Esophagus muscularis mucosa (tissue), 4 donors: ENCODE measurements around the gene TP53RK. TPM values are rescaled to one million over a fixed set of nuclear protein-coding genes. Genes with fewer than 3 reads are reported as not detected.

Experiments
- DNase-seq: peaks from one replicate; pipeline ENCODE4 v3.0.0-alpha.2; 2017; ENCODE audit errors: extremely low spot score
- H3K27ac ChIP-seq, 4 donors: fragments of 200-600 bp; sonication (generic); replicated peaks in 1 of 4; 1 replicate in 3 of 4; 2 replicates in 1 of 4; pipeline ENCODE4 v1.5.1; 2016 to 2019; ENCODE audit warnings: mild to moderate bottlenecking in 1 of 4
- H3K27me3 ChIP-seq, 4 donors: fragments of 200-600 bp; sonication (generic); one replicate each; pipeline versions ENCODE4 v1.5.1 to v1.6.0; 2016 to 2019
- H3K36me3 ChIP-seq, 4 donors: fragments of 200-600 bp; sonication (generic); one replicate each; pipeline ENCODE4 v1.5.1; 2016 to 2019
- H3K4me1 ChIP-seq, 4 donors: fragments of 200-600 bp; sonication (generic); one replicate each; pipeline ENCODE4 v1.5.1; 2016 to 2019
- H3K4me3 ChIP-seq, 4 donors: fragments of 200-600 bp; sonication (generic); 1 replicate in 2 of 4; 2 replicates in 2 of 4; pipeline ENCODE4 v1.5.1; 2016 to 2019; ENCODE audit warnings: mild to moderate bottlenecking in 4 of 4, moderate library complexity in 1 of 4
- H3K9me3 ChIP-seq, 4 donors: fragments of 200-600 bp; sonication (generic); 1 replicate in 3 of 4; 2 replicates in 1 of 4; pipeline ENCODE4 v1.5.1; 2016 to 2019
- CTCF ChIP-seq, 3 experiments: fragments of 200-600 bp in 2 of 3; fragments of 450-650 bp in 1 of 3; sonication (generic) in 2 of 3; IDR thresholded peaks; one replicate each; pipeline ENCODE4 v1.5.1; 2017 to 2019; ENCODE audit warnings: antibody characterized with exemption in 3 of 3, mild to moderate bottlenecking in 2 of 3, moderate library complexity in 1 of 3
- EP300 ChIP-seq: sonication (generic); formaldehyde crosslinking; IDR thresholded peaks from one replicate; pipeline ENCODE4 v1.6.1; 2017; ENCODE audit warnings: antibody characterized with exemption
- POLR2A ChIP-seq: fragments of 450-650 bp; IDR thresholded peaks from one replicate; pipeline ENCODE4 v1.6.1; 2017; ENCODE audit warnings: antibody characterized with exemption, moderate library complexity, mild to moderate bottlenecking, low read depth
- POLR2AphosphoS5 ChIP-seq, 2 donors: sonication (generic); formaldehyde crosslinking; IDR thresholded peaks; one replicate each; pipeline ENCODE4 v1.6.1; 2017; ENCODE audit warnings: antibody characterized with exemption in 2 of 2
- WGBS: methylation state at CpG from one replicate; pipeline ENCODE4 v1.1.5; 2018; 5-methylcytosine and 5-hydroxymethylcytosine counted together
- intact Hi-C: fragments of 100-400 bp; cut with DNase I; formaldehyde crosslinking; loops from one replicate; pipeline ENCODE4 v1.15.1; 2023
- total RNA-seq, 4 donors: library from RNA; depleted of rRNA; stranded (reverse); fragments of >200 nt; gene quantifications; one replicate each; pipeline versions ENCODE4 v1.1.0 to v1.2.1, GENCODE V29; 2016

Gene TP53RK
- total RNA-seq, 4 donors from 2014 or later: 19.9 to 22.2 (median 21.0) TPM

GRCh38 chr20:46713957-46714834 lies 25.0 kb upstream of the TP53RK start:
- intact Hi-C loops: no loop called here
- no peak for DNase-seq

GRCh38 chr20:46712056-46712636 lies 22.9 kb upstream of the TP53RK start:
- Histone ChIP-seq H3K27me3 (no peaks in the 10 kb centered on the region), H3K27ac (no peak overlapping the region), H3K9me3 (no peaks in the 10 kb centered on the region), H3K4me1 (peaks cover 11 to 68% (median 55%) of the 10 kb centered on the region in 4 donors), H3K36me3 (no peaks in the 10 kb centered on the region), H3K4me3 (no peak overlapping the region)
- TF ChIP-seq CTCF (IDR thresholded peaks at IDR 0.05) (no peak), POLR2AphosphoS5 (IDR thresholded peaks at IDR 0.05) (no peak), EP300 (no peak), POLR2A (no peak)
- intact Hi-C loops: no loop called here
- 79% methylated on average over 4 of the region's 5 CpGs for WGBS
- no peak for DNase-seq

More at GRCh38 chr20:46713957-46714834, 25.0 kb upstream of the TP53RK start:
- TF ChIP-seq POLR2AphosphoS5 (IDR thresholded peaks at IDR 0.05): no peak
- no peak for TF ChIP-seq POLR2A
- no peak for TF ChIP-seq CTCF (IDR thresholded peaks at IDR 0.05)
- no peak for TF ChIP-seq EP300
- no peaks in the 10 kb centered on the region for H3K27me3 ChIP-seq
- no peak overlapping the region for H3K4me3 ChIP-seq
- H3K36me3 ChIP-seq: no peaks in the 10 kb centered on the region
- peak overlapping the region in 1 of 4 donors; percentile 61 for H3K27ac ChIP-seq
- H3K4me1 ChIP-seq: peaks cover 8 to 62% (median 50%) of the 10 kb centered on the region in 4 donors
- no peaks in the 10 kb centered on the region for H3K9me3 ChIP-seq
- 92% methylated on average over 13 of the region's 15 CpGs for WGBS

- intact Hi-C loops: no loop called here
- H3K36me3 ChIP-seq: no peaks in the 10 kb centered on the region
These were observed 21.1 kb upstream of the TP53RK start for GRCh38 chr20:46710153-46710913.

More at GRCh38 chr20:46710153-46710913, 21.1 kb upstream of the TP53RK start:
- Histone ChIP-seq H3K27me3 (no peaks in the 10 kb centered on the region), H3K4me3 (peak overlapping the region; percentile 78 to 86 (median 84)), H3K4me1 (peaks cover 10 to 62% (median 51%) of the 10 kb centered on the region in 4 donors), H3K27ac (peak overlapping the region; percentile 71 to 85 (median 80)), H3K9me3 (no peaks in the 10 kb centered on the region)
- no peak for DNase-seq
- WGBS: 42% methylated on average over 22 of the region's 22 CpGs
- TF ChIP-seq CTCF (IDR thresholded peaks at IDR 0.05) (no peak), EP300 (no peak), POLR2A (no peak), POLR2AphosphoS5 (IDR thresholded peaks at IDR 0.05) (no peak)
